ENCODE data around the gene MICU1. TPM values are rescaled to one million over a fixed set of nuclear protein-coding genes. Genes with fewer than 3 reads are reported as not detected.

Gene MICU1
- total and polyA plus RNA-seq, 2 of the 13 experiments (the other 11 are each of a cell fraction or from before 2014, with no cell fraction given) = 32.5 to 56.1 TPM

GRCh38 chr10:72419241-72419640, 206.6 kb downstream of the MICU1 start:
- no peaks in the 10 kb centered on the region for H3K9me3 ChIP-seq (ENCODE audit: low read length)
- H3K36me3 ChIP-seq (replicated peaks in 1 of 2; ENCODE audit: control insufficient read depth in 1 of 2, insufficient read depth in 2 of 2, low read length in 2 of 2) = peaks cover 14 to 47% of the 10 kb centered on the region in 2 experiments
- in situ Hi-C loops (cut with HindIII; ENCODE audit: extremely low pct_ligation_motif_present, low pct_unique_long_range_greater_than_20kb) (no loop called here), intact Hi-C loops (cut with micrococcal nuclease; ENCODE audit: unreplicated experiment) (no loop called here)
- no TSS peak for BruUV-seq (replicated peaks)
- TF ChIP-seq RFXANK (CRISPR knock-in tag; IDR thresholded peaks at IDR 0.05) (no peak), DNMT1 (CRISPR knock-in tag; IDR thresholded peaks at IDR 0.05) (no peak), ZBTB42 (CRISPR knock-in tag; IDR thresholded peaks at IDR 0.05) (no peak), ZFYVE20 (CRISPR knock-in tag; IDR thresholded peaks at IDR 0.05; ENCODE audit: borderline replicate concordance, low read depth) (no peak), ZNF343 (CRISPR knock-in tag; IDR thresholded peaks at IDR 0.05) (no peak), ZNF143 (CRISPR knock-in tag; IDR thresholded peaks at IDR 0.05) (no peak)
- H3K27ac ChIP-seq (ENCODE audit: extremely low read length, insufficient read depth, low read length) = no peak overlapping the region
- no peak overlapping the region for H2AFZ ChIP-seq (ENCODE audit: low read length)
- H3K4me1 ChIP-seq (ENCODE audit: insufficient read depth, low read length) = peaks cover under 1% of the 10 kb centered on the region; the same call in 1 of the 2 replicates
- DNase-seq (ENCODE audit: low spot score) = no peak
- no peaks in the 10 kb centered on the region for H4K20me1 ChIP-seq (ENCODE audit: insufficient read depth, low read length)
- no peak for FAIRE-seq
- 95% methylated on average over 2 of the region's 2 CpGs for WGBS (ENCODE audit: low lambda C conversion rate)
- no peak overlapping the region for H3K9ac ChIP-seq (ENCODE audit: insufficient read depth, low read depth, low read length)
- CTCF ChIA-PET (ENCODE audit: low intra/inter-chr PET ratio, low total read pairs) = no interaction called here
- no peaks in the 10 kb centered on the region for H3K27me3 ChIP-seq (ENCODE audit: control insufficient read depth in 1 of 2, insufficient read depth in 2 of 2, low read length in 2 of 2)
- ATAC-seq = no peak
- no peak overlapping the region for H3K4me2 ChIP-seq (ENCODE audit: low read depth, low read length)
- H3K4me3 ChIP-seq (replicated peaks in 1 of 3; ENCODE audit: insufficient read depth in 1 of 3, low read depth in 2 of 3, low read length in 3 of 3) = no peak overlapping the region
- POLR2A ChIA-PET = no interaction called here
- H3K79me2 ChIP-seq (ENCODE audit: insufficient read depth, low read length) = no peaks in the 10 kb centered on the region

DNA sequence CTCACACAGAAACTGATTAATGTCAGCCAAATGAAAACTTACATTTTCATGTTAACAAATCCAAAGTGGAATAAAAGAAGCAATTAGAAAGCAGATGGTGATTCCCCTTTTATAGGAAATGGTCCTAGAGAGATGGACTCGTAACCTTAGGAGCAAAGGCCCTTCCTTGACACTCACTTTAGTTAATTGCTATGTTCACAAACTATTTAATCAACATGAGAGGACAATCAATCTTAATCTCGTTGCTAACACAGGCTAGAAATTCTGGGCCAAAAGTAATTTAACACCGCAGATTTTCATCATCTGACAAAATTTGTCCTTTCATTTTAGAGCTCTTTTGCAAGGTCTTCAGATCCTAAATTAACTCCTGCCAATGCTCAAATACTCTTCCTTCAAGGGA, 207.2 kb downstream of the MICU1 start:
- BruUV-seq (replicated peaks) = no TSS peak
- H3K36me3 ChIP-seq (replicated peaks in 1 of 2; ENCODE audit: control insufficient read depth in 1 of 2, insufficient read depth in 2 of 2, low read length in 2 of 2) = peaks cover 14 to 45% of the 10 kb centered on the region in 2 experiments
- TF ChIP-seq ZNF800 (CRISPR knock-in tag; IDR thresholded peaks at IDR 0.05) = no peak
- no peak for TF ChIP-seq ZNF747 (CRISPR knock-in tag; IDR thresholded peaks at IDR 0.05; ENCODE audit: borderline replicate concordance)
- no peak for TF ChIP-seq ZNF326 (CRISPR knock-in tag; IDR thresholded peaks at IDR 0.05; ENCODE audit: borderline replicate concordance)
- TF ChIP-seq RORA (CRISPR knock-in tag; IDR thresholded peaks at IDR 0.05) = no peak
- TF ChIP-seq, protein P1, sequence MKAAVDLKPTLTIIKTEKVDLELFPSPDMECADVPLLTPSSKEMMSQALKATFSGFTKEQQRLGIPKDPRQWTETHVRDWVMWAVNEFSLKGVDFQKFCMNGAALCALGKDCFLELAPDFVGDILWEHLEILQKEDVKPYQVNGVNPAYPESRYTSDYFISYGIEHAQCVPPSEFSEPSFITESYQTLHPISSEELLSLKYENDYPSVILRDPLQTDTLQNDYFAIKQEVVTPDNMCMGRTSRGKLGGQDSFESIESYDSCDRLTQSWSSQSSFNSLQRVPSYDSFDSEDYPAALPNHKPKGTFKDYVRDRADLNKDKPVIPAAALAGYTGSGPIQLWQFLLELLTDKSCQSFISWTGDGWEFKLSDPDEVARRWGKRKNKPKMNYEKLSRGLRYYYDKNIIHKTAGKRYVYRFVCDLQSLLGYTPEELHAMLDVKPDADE (CRISPR knock-in tag; IDR thresholded peaks at IDR 0.05) = no peak
- no peak for TF ChIP-seq PRMT3 (CRISPR knock-in tag; IDR thresholded peaks at IDR 0.05; ENCODE audit: borderline replicate concordance, low read depth)
- no peak for TF ChIP-seq SKI (IDR thresholded peaks at IDR 0.05; ENCODE audit: partially characterized antibody)
- no peak for TF ChIP-seq PHF20 (CRISPR knock-in tag; IDR thresholded peaks at IDR 0.05)
- TF ChIP-seq BRCA1 (CRISPR knock-in tag; IDR thresholded peaks at IDR 0.05) = no peak
- TF ChIP-seq ZNF136 (CRISPR knock-in tag; IDR thresholded peaks at IDR 0.05; ENCODE audit: low read depth) = no peak
- no peak for TF ChIP-seq SOX5 (CRISPR knock-in tag; IDR thresholded peaks at IDR 0.05; ENCODE audit: borderline replicate concordance)
- no peak for TF ChIP-seq SYNCRIP (IDR thresholded peaks at IDR 0.05; ENCODE audit: insufficient read depth, low read depth, low read length)
- TF ChIP-seq ZNF766 (CRISPR knock-in tag; IDR thresholded peaks at IDR 0.05; ENCODE audit: borderline replicate concordance) = no peak

More for the DNA sequence above, 207.2 kb downstream of the MICU1 start:
- Histone ChIP-seq H3K27ac (ENCODE audit: extremely low read length, insufficient read depth, low read length) (no peak overlapping the region), H3K27me3 (ENCODE audit: control insufficient read depth in 1 of 2, insufficient read depth in 2 of 2, low read length in 2 of 2) (no peaks in the 10 kb centered on the region), H4K20me1 (ENCODE audit: insufficient read depth, low read length) (no peaks in the 10 kb centered on the region), H3K9me3 (ENCODE audit: low read length) (no peaks in the 10 kb centered on the region), H3K79me2 (ENCODE audit: insufficient read depth, low read length) (no peaks in the 10 kb centered on the region), H3K4me1 (ENCODE audit: insufficient read depth, low read length) (no peaks in the 10 kb centered on the region), H3K9ac (ENCODE audit: insufficient read depth, low read depth, low read length) (no peak overlapping the region), H3K4me2 (ENCODE audit: low read depth, low read length) (no peak overlapping the region), H3K4me3 (replicated peaks in 1 of 3; ENCODE audit: insufficient read depth in 1 of 3, low read depth in 2 of 3, low read length in 3 of 3) (no peak overlapping the region), H2AFZ (ENCODE audit: low read length) (no peak overlapping the region)
- ChIA-PET POLR2A (no interaction called here), CTCF (ENCODE audit: low intra/inter-chr PET ratio, low total read pairs) (no interaction called here)
- ATAC-seq (no peak), FAIRE-seq (no peak), DNase-seq (ENCODE audit: low spot score) (no peak)
- intact Hi-C loops (cut with micrococcal nuclease; ENCODE audit: unreplicated experiment) (no loop called here), in situ Hi-C loops (cut with HindIII; ENCODE audit: extremely low pct_ligation_motif_present, low pct_unique_long_range_greater_than_20kb) (no loop called here)
- WGBS (ENCODE audit: low lambda C conversion rate) = 78% methylated on average over 3 of the region's 3 CpGs

Data from HepG2 (cell line).